CD14-positive monocyte (primary cell): Measurements from ENCODE around the gene CDSN. TPM values are rescaled to one million over a fixed set of nuclear protein-coding genes. Genes with fewer than 3 reads are reported as not detected.
A peak's percentile ranks its signal among the peaks of the same experiment; 100 is the strongest.

ENCODE experiments used
- DNase-seq, 3 donors: peaks; one replicate each; pipeline ENCODE4 v3.0.0-alpha.2; 2011 to 2022
- H2AFZ ChIP-seq: 2 replicates; pipeline ENCODE4 v1.6.0; 2012; ENCODE audit warnings: mild to moderate bottlenecking, low read depth, low read length, inconsistent platforms; ENCODE audit not compliant: insufficient read depth, poor library complexity, severe bottlenecking
- H3K27ac ChIP-seq, 2 donors: 1 replicate in 1 of 2; 2 replicates in 1 of 2; pipeline ENCODE4 v1.5.1; 2012 to 2013; ENCODE audit warnings: low read length in 2 of 2, control low read depth in 1 of 2, inconsistent platforms in 1 of 2, low read depth in 1 of 2, mild to moderate bottlenecking in 1 of 2
- H3K27me3 ChIP-seq, 2 donors: one replicate each; pipeline versions ENCODE4 v1.6.0 to v1.6.1; 2011 to 2013; ENCODE audit warnings: low read length in 2 of 2; ENCODE audit not compliant: control insufficient read depth in 2 of 2, insufficient read depth in 2 of 2
- H3K36me3 ChIP-seq, 2 donors: replicated peaks in 1 of 2; 1 replicate in 1 of 2; 2 replicates in 1 of 2; pipeline versions ENCODE4 v1.5.1 to v1.6.1; 2012 to 2013; ENCODE audit warnings: low read length in 2 of 2, control low read depth in 1 of 2, inconsistent platforms in 1 of 2, mild to moderate bottlenecking in 1 of 2; ENCODE audit not compliant: insufficient read depth in 2 of 2, control insufficient read depth in 1 of 2
- H3K4me1 ChIP-seq, 2 donors: 1 replicate in 1 of 2; 2 replicates in 1 of 2; pipeline versions ENCODE4 v1.5.1 to v1.6.1; 2012 to 2013; ENCODE audit warnings: low read length in 2 of 2, control low read depth in 1 of 2, inconsistent platforms in 1 of 2, mild to moderate bottlenecking in 1 of 2, moderate library complexity in 1 of 2; ENCODE audit not compliant: insufficient read depth in 2 of 2, control insufficient read depth in 1 of 2
- H3K4me2 ChIP-seq: replicated peaks from 2 replicates; pipeline ENCODE3; 2012; ENCODE audit warnings: low read length, moderate library complexity, mild to moderate bottlenecking; ENCODE audit not compliant: poor library complexity, severe bottlenecking; ENCODE audit errors: extremely low read depth
- H3K4me3 ChIP-seq, 3 experiments: fragments of 200-600 bp in 1 of 3; sonication (generic) in 1 of 3; replicated peaks in 1 of 3; 1 replicate in 2 of 3; 2 replicates in 1 of 3; pipeline ENCODE4 v1.5.1; 2011 to 2013; ENCODE audit warnings: low read length in 3 of 3, mild to moderate bottlenecking in 3 of 3, control low read depth in 2 of 3, low read depth in 2 of 3, inconsistent platforms in 1 of 3, moderate library complexity in 1 of 3
- H3K79me2 ChIP-seq: 2 replicates; pipeline ENCODE4 v1.6.0; 2012; ENCODE audit warnings: mild to moderate bottlenecking, control low read depth, inconsistent platforms, low read length, moderate library complexity; ENCODE audit not compliant: insufficient read depth
- H3K9ac ChIP-seq: 2 replicates; pipeline ENCODE4 v1.6.0; 2017; ENCODE audit warnings: low read length, mild to moderate bottlenecking; ENCODE audit not compliant: insufficient read depth, poor library complexity, severe bottlenecking
- H3K9me3 ChIP-seq, 2 donors: replicated peaks in 1 of 2; 1 replicate in 1 of 2; 2 replicates in 1 of 2; pipeline versions ENCODE4 v1.5.1 to v1.6.1; 2012 to 2013; ENCODE audit warnings: low read length in 2 of 2, control low read depth in 1 of 2; ENCODE audit not compliant: control insufficient read depth in 1 of 2, insufficient read depth in 1 of 2
- H4K20me1 ChIP-seq: 2 replicates; pipeline ENCODE4 v1.6.0; 2012; ENCODE audit warnings: mild to moderate bottlenecking, low read length, control low read depth, moderate library complexity; ENCODE audit not compliant: insufficient read depth
- H3K27ac Mint-ChIP-seq, 7 donors: one replicate each; pipeline ENCODE4 v1.8.0; 2020; ENCODE audit warnings: mild to moderate bottlenecking in 7 of 7, mixed read lengths in 7 of 7, moderate library complexity in 6 of 7, inconsistent platforms in 2 of 7
- H3K27me3 Mint-ChIP-seq, 3 donors: one replicate each; pipeline ENCODE4 v1.8.0; 2021 to 2022; ENCODE audit warnings: low read depth in 3 of 3, mild to moderate bottlenecking in 3 of 3, mixed read lengths in 3 of 3, moderate library complexity in 3 of 3, inconsistent platforms in 1 of 3
- H3K36me3 Mint-ChIP-seq, 2 donors: one replicate each; pipeline ENCODE4 v1.8.0; 2020; ENCODE audit warnings: mixed read lengths in 2 of 2, inconsistent platforms in 1 of 2, mild to moderate bottlenecking in 1 of 2
- H3K4me1 Mint-ChIP-seq: one replicate; pipeline ENCODE4 v1.8.0; 2020; ENCODE audit warnings: mild to moderate bottlenecking, mixed read lengths
- H3K4me3 Mint-ChIP-seq, 2 donors: one replicate each; pipeline ENCODE4 v1.8.0; 2020; ENCODE audit warnings: mild to moderate bottlenecking in 2 of 2, mixed read lengths in 2 of 2, moderate library complexity in 1 of 2
- H3K9me3 Mint-ChIP-seq, 7 donors: one replicate each; pipeline ENCODE4 v1.8.0; 2020 to 2022; ENCODE audit warnings: mixed read lengths in 7 of 7, mild to moderate bottlenecking in 6 of 7, moderate library complexity in 6 of 7, inconsistent platforms in 2 of 7
- WGBS: methylation state at CpG from one replicate; pipeline ENCODE4 v1.1.5; 2013; ENCODE audit warnings: missing lambda C conversion rate; ENCODE audit not compliant: insufficient coverage; 5-methylcytosine and 5-hydroxymethylcytosine counted together
- intact Hi-C, 2 donors: fragments of 100-400 bp; cut with micrococcal nuclease; formaldehyde crosslinking; loops; one replicate each; pipeline versions ENCODE4 v1.15.0 to v1.15.1; 2023
- polyA plus RNA-seq, 3 donors: library from polyadenylated mRNA; depleted of rRNA in 1 of 3; unstranded in 2 of 3; stranded (reverse) in 1 of 3; fragments of 300-500 nt in 2 of 3; fragments of >200 nt in 1 of 3; fragmentation: Illumina TruSeq in 2 of 3; gene quantifications; 1 replicate in 2 of 3; 2 replicates in 1 of 3; pipeline ENCODE4 v1.2.3, GENCODE V29; 2012 to 2021
- TF ChIP-seq, protein P1 (sequence below): fragments of 200-600 bp; IDR thresholded peaks from one replicate; pipeline ENCODE4 v1.8.0; 2022; ENCODE audit warnings: antibody characterized with exemption, mild to moderate bottlenecking

CDSN gene
- polyA plus RNA-seq, 3 donors: not detected

DNA sequence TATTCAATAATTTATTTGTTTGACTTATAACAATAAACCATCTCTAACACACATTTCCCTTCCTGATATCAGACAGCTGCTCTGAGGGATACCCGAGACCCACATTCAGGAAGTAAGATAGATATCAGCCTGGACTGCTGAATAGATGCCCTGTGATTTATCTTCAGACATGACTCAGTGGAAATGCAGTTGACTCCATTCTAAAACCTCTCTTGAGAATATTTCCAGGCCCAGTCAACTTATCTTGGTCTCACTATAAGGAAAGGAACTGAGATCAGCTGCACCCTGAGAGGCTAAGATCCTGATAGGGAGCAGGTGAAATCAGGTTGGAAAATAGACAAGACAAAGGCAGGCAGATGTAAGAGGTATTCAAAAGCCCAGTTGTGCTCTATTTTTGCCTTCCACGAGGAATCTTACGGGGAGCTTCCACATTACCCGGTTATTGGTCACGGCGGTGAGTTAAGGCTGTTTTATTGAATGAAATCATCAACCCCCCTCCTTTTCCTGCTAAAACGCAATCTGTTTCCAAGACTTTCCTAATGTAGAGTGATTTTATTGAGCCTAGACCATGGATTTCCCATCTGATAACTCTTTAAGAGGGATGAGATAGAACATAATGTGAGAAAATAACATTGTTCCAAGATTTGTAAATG lies 33.3 kb downstream of the CDSN start:
- H3K4me1 Mint-ChIP-seq: peaks cover 11% of the 10 kb centered on the region
- no peaks in the 10 kb centered on the region for H3K36me3 ChIP-seq
- TF ChIP-seq, protein P1, sequence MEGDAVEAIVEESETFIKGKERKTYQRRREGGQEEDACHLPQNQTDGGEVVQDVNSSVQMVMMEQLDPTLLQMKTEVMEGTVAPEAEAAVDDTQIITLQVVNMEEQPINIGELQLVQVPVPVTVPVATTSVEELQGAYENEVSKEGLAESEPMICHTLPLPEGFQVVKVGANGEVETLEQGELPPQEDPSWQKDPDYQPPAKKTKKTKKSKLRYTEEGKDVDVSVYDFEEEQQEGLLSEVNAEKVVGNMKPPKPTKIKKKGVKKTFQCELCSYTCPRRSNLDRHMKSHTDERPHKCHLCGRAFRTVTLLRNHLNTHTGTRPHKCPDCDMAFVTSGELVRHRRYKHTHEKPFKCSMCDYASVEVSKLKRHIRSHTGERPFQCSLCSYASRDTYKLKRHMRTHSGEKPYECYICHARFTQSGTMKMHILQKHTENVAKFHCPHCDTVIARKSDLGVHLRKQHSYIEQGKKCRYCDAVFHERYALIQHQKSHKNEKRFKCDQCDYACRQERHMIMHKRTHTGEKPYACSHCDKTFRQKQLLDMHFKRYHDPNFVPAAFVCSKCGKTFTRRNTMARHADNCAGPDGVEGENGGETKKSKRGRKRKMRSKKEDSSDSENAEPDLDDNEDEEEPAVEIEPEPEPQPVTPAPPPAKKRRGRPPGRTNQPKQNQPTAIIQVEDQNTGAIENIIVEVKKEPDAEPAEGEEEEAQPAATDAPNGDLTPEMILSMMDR: no peak
- peak overlapping the region; percentile 12 for H2AFZ ChIP-seq
- no peak overlapping the region for H3K9ac ChIP-seq
- H3K4me3 Mint-ChIP-seq: no peak overlapping the region
- no peaks in the 10 kb centered on the region for H3K9me3 ChIP-seq
- no peaks in the 10 kb centered on the region for H4K20me1 ChIP-seq
- no peak for DNase-seq
- intact Hi-C loops: loop anchor here (5.0 to 10.0 kb wide), 4 partner anchors 172 to 342 kb away; partner anchors contain the start of genes FLOT1 (in 1 of the 2), IER3 (in 1 of the 2) and VARS2 (in 1 of the 2)
- peaks cover 4 to 11% (median 9%) of the 10 kb centered on the region in 3 donors for H3K27me3 Mint-ChIP-seq
- WGBS: 0% methylated on average over 1 of the region's 7 CpGs
- H3K4me1 ChIP-seq: peaks cover 0 to 7% of the 10 kb centered on the region in 2 donors
- no peak overlapping the region for H3K27ac Mint-ChIP-seq
- peaks cover 0 to 3% (median 0%) of the 10 kb centered on the region in 7 donors for H3K9me3 Mint-ChIP-seq
- H3K79me2 ChIP-seq: no peaks in the 10 kb centered on the region
- H3K4me3 ChIP-seq: no peak overlapping the region
- peaks cover 5 to 11% of the 10 kb centered on the region in 2 donors for H3K27me3 ChIP-seq
- H3K36me3 Mint-ChIP-seq: no peaks in the 10 kb centered on the region
- H3K4me2 ChIP-seq: no peak overlapping the region
- H3K27ac ChIP-seq: no peak overlapping the region

DNA sequence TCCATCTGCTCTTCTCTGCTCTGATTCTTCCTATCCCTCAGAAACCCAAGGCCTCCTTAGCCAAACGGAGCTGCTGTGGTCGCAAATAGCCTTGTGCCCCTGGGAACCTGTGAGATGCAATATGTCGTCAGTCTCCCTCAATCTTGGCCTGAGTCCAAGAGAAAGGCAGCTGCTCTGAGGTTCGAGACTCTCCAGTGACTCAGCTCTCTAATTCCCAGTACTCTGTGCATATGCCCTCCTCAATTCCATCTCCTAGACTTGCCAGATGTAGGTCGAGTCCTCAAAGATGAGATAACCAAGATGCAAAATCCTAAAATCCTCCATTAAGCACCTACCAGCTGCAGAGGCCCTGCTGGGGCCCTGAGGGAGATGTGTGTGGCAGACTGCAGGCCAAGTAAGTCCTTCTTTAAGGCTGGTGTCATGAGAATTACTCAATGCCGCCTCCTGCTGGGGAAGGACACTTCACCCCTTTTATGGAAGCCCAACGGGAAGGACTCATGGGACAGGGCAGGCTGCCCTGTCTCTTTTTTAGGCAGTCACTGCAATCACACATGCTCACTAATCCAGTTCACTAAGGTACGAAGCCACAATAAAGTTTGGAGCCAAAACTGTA lies 36.4 kb downstream of the CDSN start:
- Mint-ChIP-seq H3K4me1 (peaks cover 15% of the 10 kb centered on the region), H3K36me3 (no peaks in the 10 kb centered on the region), H3K9me3 (no peaks in the 10 kb centered on the region), H3K27me3 (peaks cover 11 to 18% (median 16%) of the 10 kb centered on the region in 3 donors), H3K27ac (peak overlapping the region in 2 of 7 donors; percentile 30 to 46), H3K4me3 (no peak overlapping the region)
- TF ChIP-seq, protein P1: peak; percentile 28
- Histone ChIP-seq H3K4me2 (no peak overlapping the region), H3K36me3 (no peaks in the 10 kb centered on the region), H3K4me3 (no peak overlapping the region), H4K20me1 (no peaks in the 10 kb centered on the region), H3K4me1 (peaks cover 4 to 12% of the 10 kb centered on the region in 2 donors), H2AFZ (no peak overlapping the region), H3K27me3 (peaks cover 5 to 11% of the 10 kb centered on the region in 2 donors), H3K9ac (no peak overlapping the region), H3K79me2 (no peaks in the 10 kb centered on the region), H3K9me3 (no peaks in the 10 kb centered on the region), H3K27ac (no peak overlapping the region)
- DNase-seq: peak in 1 of 3 donors; percentile 33
- WGBS: 76% methylated on average over 5 of the region's 8 CpGs
- intact Hi-C loops: loop anchor here in 1 of 2 donors (10.0 kb wide), 2 partner anchors 169 to 339 kb away; partner anchors contain the start of genes FLOT1, IER3 and VARS2
